Stimulated activated CD4-positive, alpha-beta T cell treated with anti-CD3 and anti-CD28 coated beads, Interleukin-1b, Interleukin-23, amount 100 ng/mL, for 48 hours (primary cell): Measurements from ENCODE around the gene PLCB3.
"Not testable (repeated sequence)": the region's sequence is repeated elsewhere in the genome, so short reads cannot be mapped to it uniquely, and the experiment has no call there.

ENCODE experiments used
- DNase-seq: peaks from one replicate; pipeline ENCODE4 v3.0.0-alpha.2; 2020

Gene PLCB3

DNA sequence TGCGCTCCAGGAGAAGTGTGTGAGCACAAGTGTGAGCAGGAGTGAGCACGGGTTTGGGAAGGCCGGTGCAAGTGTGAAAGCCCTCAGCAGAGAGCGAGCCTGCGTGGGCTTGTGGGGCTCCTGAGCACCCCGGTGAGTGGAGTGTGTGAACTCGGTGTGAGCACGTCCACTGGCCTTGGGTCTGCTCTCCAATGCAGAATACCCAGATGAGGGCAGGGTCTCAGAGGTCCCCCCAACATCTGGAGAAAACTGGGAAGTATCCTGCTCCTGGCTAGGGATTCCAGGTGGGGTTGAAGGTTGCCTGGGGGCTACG, 55.2 kb downstream of the PLCB3 start:
- DNase-seq, result no peak

- no peak for DNase-seq
Measured at GRCh38 chr11:64306876-64307622, 55.7 kb downstream of the PLCB3 start.

- DNase-seq, result not testable (repeated sequence)
Measured at GRCh38 chr11:64307795-64308194, 56.5 kb downstream of the PLCB3 start.

DNA sequence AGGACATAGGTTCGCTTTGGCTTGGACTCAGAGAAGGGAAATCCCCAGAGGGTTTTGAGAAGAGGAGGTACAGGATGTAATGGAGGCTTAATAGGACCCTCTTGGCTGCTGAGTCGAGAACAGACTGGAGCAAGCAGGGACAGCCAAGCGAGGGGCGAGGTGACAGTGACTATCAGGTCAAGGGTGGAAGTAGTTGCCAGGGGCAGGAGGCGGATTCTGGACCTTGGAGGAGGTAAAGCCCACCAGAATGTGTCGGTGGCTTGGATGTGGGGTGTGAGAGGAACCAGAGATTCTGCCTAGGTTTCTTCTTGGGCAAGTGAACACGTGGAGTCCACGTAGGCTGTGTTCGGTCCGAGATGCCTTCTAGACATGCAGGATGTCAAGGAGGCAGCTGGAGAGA, 61.6 kb downstream of the PLCB3 start:
- DNase-seq, result no peak

DNA sequence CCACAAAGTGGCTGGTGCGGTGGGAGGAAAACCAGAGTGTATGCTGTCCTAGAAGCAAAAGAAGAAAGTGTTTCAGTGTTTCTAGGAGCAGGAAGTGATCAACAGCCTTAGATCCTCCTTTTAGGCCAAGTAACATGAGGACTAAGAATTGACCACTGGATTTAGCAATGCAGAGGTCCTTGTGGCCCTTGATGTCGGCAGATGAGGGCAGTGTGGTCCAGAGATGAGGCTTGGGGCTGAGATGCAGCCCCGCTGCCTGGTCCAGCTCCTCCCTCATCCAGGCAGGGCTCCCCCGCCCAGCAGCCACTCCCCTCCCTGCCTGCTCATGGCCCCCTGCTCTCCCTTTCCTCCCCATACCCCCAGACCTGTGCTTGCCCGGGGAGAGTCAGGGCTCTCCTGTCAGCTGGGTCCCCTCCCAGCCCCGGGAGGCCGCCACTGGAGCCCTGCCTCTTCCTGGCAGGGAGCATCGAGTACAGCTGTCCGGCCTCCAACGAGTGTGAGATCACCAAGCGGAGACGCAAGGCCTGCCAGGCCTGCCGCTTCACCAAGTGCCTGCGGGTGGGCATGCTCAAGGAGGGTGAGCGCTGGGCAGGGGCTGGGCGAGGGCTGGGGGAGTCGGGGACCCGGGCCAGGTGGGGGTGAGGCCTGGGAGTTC, 62.3 kb downstream of the PLCB3 start:
- no peak for DNase-seq

GRCh38 chr11:64314146-64314804, 62.9 kb downstream of the PLCB3 start:
- DNase-seq, result no peak

GRCh38 chr11:64314805-64315561, 63.7 kb downstream of the PLCB3 start:
- DNase-seq, result no peak

- DNase-seq, result not testable (repeated sequence)
Measured at GRCh38 chr11:64315667-64316526, 64.6 kb downstream of the PLCB3 start.

DNA sequence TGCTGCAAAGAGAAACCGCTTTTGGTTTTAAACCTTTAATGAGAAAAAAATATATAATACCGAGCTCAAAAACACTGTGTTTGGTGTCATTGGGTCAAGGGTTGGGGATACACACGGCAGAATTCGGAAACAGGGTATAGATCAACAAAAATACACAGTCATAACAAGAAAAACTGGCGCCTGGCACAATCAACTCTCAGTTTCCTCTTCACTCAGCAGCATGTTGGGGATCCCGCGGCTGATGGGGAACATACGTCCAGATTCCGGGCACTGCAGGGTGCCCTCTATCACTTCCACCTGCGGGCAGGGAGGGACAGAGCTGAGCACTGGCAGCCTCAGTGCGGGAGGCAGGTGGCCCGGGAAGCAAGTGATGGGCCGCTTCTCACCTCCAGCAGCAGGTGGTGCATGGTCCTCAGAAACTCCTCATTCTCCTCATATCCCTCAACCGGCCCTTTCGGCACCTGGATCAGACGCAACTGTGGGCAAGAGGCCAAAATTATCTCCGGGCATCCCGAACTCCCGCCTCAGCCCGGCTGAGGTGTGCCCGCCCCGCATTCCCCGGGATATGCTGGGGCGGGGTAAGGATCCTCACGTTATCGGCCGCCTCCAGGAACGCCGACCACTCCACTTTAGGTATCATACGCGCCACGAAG, 65.5 kb downstream of the PLCB3 start:
- peak; percentile 35 for DNase-seq

DNA sequence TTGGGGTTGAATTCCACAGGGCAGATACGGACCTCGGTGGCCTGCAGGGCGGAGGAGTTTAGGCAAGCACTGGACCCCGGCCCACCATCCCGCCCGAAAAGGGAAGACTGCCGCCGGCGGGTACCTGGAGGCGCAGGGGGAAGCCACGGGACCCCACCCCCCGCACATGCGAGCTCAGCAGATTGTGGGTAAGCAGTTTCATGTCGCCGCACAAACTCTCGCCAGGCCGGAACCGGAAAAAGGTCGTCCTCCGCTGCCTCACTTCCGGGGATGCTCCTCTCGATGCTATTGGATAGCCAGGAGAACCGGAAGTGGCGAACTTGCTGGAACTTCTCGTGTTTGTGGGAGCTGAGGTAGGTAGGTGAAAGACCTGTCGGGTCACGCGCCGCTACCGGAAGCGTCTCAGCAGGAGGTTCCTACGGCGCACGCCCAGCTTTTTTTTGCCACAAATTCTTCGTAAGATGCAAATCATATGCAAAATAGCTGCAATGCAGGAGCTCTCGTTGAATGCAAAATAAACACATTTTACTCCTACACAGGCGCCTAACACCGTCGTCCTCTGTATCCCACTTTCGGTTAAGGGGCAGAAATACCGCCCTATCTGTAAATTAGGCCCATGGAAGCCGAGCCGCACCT, 66.1 kb downstream of the PLCB3 start, which contains the start of gene TRMT112:
Gene TRMT112, minus strand, starts transcription at position 235 of the 636 bp plus-strand sequence. Its CDS starts 33 bp downstream, at position 202.
- peak; percentile 98 for DNase-seq

DNA sequence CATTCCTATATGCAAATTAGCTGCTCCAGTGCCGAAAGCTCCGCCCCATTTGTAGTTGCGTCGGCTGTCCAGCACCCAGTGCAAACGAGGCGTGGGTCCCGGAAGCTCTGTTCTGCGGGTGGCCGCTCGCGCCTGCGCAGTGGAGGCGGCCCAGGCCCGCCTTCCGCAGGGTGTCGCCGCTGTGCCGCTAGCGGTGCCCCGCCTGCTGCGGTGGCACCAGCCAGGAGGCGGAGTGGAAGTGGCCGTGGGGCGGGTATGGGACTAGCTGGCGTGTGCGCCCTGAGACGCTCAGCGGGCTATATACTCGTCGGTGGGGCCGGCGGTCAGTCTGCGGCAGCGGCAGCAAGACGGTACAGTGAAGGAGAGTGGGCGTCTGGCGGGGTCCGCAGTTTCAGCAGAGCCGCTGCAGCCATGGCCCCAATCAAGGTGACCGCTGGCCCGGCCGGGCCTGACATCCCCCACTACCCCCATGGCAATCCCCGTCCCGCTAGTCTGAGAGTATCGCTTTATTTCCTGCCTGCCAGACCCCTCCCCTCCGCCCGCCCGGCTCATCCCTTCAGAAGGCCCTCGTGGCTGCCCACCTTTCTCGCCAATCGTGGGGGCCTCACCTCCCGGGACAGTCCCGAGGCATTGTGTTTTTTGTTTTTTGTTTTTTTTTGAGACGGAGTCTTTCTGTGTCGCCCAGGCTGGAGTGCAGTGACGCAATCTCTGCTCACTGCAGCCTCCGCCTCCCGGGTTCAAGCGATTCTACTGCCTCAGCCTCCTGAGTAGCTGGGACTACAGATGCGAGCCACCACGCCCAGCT, 66.8 kb downstream of the PLCB3 start, which contains the start of gene PRDX5:
Gene PRDX5, plus strand, starts transcription at position 161 of the 805 bp plus-strand sequence. Its CDS starts 95 bp downstream, at position 256.
- peak; percentile 96 for DNase-seq
